ENCODE data around the gene SEC11A.

SEC11A gene

DNA sequence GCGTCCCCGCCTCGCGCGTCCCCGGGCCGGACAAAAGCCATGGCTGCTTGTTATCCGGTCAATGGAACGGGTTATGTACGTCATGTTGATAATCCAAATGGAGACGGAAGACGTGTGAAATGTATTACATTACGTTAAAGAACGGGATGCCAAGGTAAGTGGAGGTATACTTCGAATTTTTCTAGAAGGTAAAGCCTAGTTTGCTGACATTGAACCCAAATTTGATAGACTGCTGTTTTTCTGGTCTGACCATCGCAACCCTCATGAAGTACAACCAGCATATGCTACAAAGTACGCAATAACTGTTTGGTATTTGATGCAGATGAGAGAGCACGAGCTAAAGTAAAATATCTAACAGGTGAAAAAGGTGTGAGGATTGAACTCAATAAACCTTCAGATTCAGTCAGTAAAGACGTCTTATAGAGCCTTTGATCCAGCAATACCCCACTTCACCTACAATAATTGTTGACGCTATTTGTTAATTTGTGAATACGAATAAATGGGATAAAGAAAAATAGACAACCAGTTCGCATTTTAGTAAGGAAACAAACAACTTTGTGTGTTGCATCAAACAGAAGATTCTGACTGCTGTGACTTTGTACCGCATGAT, 81.6 kb downstream of the SEC11A start:
- DNase-seq = no peak

GRCh38 chr15:84633311-84634227, 82.4 kb downstream of the SEC11A start:
- DNase-seq = peak; percentile 83

DNA sequence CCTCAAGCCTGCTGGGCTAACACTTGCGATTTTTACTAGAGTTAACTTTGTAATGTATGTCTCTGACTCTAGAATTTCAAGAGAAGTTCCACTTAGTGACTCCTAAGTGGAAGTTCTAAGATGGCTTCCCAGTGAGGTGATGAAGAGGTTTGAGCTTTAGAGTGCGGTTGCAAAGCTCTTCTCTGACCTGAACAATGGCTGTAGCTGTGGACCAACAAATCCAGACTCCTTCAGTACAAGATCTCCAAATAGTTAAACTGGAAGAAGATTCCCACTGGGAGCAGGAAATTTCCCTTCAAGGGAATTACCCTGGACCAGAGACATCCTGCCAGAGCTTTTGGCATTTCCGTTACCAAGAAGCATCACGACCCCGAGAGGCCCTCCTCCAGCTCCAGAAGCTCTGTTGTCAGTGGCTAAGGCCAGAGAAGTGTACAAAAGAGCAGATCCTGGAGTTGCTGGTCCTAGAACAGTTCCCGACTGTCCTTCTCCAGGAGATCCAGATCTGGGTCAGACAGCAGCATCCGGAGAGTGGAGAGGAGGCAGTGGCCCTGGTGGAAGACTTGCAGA, 84.2 kb downstream of the SEC11A start:
- peak; percentile 30 for DNase-seq

DNA sequence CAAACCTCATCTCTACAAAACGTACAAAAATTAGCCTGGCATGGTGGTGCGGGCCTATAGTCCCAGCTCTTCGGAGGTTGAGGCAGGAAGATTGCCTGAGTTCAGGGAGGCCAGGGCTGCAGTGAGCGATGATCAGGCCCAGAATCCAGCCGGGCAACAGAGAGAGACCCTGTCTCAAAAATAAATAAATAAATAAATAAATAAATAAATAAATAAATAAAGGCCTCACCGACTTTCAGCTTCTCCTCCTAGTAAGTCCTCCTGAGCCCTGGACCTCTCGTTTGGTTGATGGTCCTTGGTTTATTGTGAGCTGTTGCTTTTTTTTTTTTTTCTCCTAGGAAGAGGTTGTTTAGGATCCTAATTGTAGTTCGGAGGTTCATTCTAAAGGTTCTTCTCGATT, 86.9 kb downstream of the SEC11A start:
- DNase-seq = no peak

DNA sequence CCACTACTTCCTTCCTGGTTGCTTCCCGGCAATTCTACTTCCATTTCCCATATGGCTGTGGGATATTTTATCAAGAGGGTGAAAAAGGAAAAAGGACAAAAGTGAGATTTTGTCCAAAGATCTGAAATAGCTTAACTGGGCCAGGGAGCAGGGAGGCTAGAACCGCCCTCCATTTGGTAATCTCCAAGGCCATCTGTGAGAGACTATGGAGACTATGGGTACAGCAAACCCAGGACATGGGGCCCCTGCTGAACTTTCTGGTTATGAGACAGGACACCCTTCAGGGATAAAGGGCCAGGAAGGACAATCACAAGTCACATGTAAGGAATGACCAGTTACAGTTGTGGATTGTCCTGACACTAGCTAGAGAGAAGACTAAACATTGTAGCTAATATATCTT, 90.8 kb downstream of the SEC11A start:
- no peak for DNase-seq

GRCh38 chr15:84624359-84624758, 91.6 kb downstream of the SEC11A start:
- DNase-seq = no peak

DNA sequence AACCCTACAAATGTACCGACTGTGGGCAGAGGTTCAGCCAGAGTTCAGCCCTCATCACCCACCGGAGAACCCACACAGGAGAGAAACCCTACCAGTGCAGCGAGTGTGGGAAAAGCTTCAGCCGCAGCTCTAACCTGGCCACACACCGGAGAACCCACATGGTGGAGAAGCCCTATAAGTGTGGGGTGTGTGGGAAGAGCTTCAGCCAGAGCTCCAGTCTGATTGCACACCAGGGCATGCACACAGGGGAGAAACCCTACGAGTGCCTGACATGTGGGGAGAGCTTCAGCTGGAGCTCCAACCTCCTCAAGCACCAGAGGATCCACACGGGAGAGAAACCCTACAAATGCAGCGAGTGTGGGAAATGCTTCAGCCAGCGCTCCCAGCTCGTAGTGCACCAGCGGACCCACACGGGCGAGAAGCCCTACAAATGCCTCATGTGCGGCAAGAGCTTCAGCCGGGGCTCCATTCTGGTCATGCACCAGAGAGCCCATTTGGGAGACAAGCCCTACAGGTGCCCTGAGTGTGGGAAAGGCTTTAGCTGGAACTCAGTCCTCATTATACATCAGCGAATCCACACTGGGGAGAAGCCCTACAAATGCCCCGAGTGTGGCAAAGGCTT, 94.5 kb downstream of the SEC11A start:
- DNase-seq = no peak

- no peak for DNase-seq
These were observed 95.3 kb downstream of the SEC11A start for GRCh38 chr15:84620626-84621025.

All from activated CD4-positive, alpha-beta T cell treated with anti-CD3 and anti-CD28 coated beads for 48 hours (primary cell).